Mesothelial cell of epicardium (in vitro differentiated cells): ENCODE results near the gene SERF1B. TPM values are rescaled to one million over a fixed set of nuclear protein-coding genes. Genes with fewer than 3 reads are reported as not detected.

Source experiments
- total RNA-seq: library from RNA; stranded (reverse); gene quantifications from 3 replicates; pipeline ENCODE4 v1.2.1, GENCODE V29; 2021

SERF1B gene
- total RNA-seq, 1 donor from 2014 or later = 43.2 TPM

Other genes with a start within 250 kb of the SERF1B start
- 36.1 to 44.2 TPM (median 37.9 TPM) in 3 replicates for gene SMN2, start 24.4 kb downstream of the SERF1B start, total RNA-seq